ENCODE results near the gene SCP2. TPM values are rescaled to one million over a fixed set of nuclear protein-coding genes. Genes with fewer than 3 reads are reported as not detected.

The SCP2 gene
- total RNA-seq, 1 experiment from 2014 or later: 56.4 TPM

- TF ChIP-seq ZNF512 (CRISPR knock-in tag; IDR thresholded peaks at IDR 0.05; ENCODE audit: borderline replicate concordance) (no peak), OVOL2 (CRISPR knock-in tag; IDR thresholded peaks at IDR 0.05; ENCODE audit: borderline replicate concordance) (no peak), TP53 (CRISPR knock-in tag; IDR thresholded peaks at IDR 0.05) (no peak), CREB1 (CRISPR knock-in tag; IDR thresholded peaks at IDR 0.05) (no peak), HMGA2 (CRISPR knock-in tag; IDR thresholded peaks at IDR 0.05) (no peak)
Measured at GRCh38 chr1:53071167-53071865, 144.2 kb downstream of the SCP2 start (continued).

GRCh38 chr1:53071915-53072314, 144.8 kb downstream of the SCP2 start:
- no peaks in the 10 kb centered on the region for H3K9me3 Mint-ChIP-seq
- ChIA-PET POLR2A (no interaction called here), CTCF (no interaction called here)
- no peaks in the 10 kb centered on the region for H3K4me1 Mint-ChIP-seq
- TF ChIP-seq HMGA2 (CRISPR knock-in tag; IDR thresholded peaks at IDR 0.05) (peak; percentile 94), FOXP1 (CRISPR knock-in tag; IDR thresholded peaks at IDR 0.05; ENCODE audit: borderline replicate concordance) (no peak)
- H3K4me3 Mint-ChIP-seq: no peak overlapping the region
- H3K27ac Mint-ChIP-seq: no peak overlapping the region
- DNase-seq (ENCODE audit: low spot score): no peak
- no peaks in the 10 kb centered on the region for H3K27me3 Mint-ChIP-seq (ENCODE audit: low read depth)
- no peaks in the 10 kb centered on the region for H3K36me3 Mint-ChIP-seq
- ATAC-seq: no peak

- H3K9me3 Mint-ChIP-seq: no peaks in the 10 kb centered on the region
- ChIA-PET CTCF (no interaction called here), POLR2A (no interaction called here)
- H3K36me3 Mint-ChIP-seq: no peaks in the 10 kb centered on the region
- no peaks in the 10 kb centered on the region for H3K4me1 Mint-ChIP-seq
- H3K4me3 Mint-ChIP-seq: no peak overlapping the region
- H3K27me3 Mint-ChIP-seq (ENCODE audit: low read depth): no peaks in the 10 kb centered on the region
- no peak overlapping the region for H3K27ac Mint-ChIP-seq
- no peak for ATAC-seq
- DNase-seq (ENCODE audit: low spot score): no peak
- no peak for TF ChIP-seq ZNF263 (CRISPR knock-in tag; IDR thresholded peaks at IDR 0.05; ENCODE audit: low read depth)
Measured at GRCh38 chr1:53073287-53073686, 146.2 kb downstream of the SCP2 start.

- no peaks in the 10 kb centered on the region for H3K9me3 Mint-ChIP-seq
- H3K27ac Mint-ChIP-seq: no peak overlapping the region
- ChIA-PET POLR2A (no interaction called here), CTCF (no interaction called here)
- TF ChIP-seq AR (CRISPR knock-in tag; IDR thresholded peaks at IDR 0.05): no peak
- no peak for TF ChIP-seq NFYB (CRISPR knock-in tag; conservative IDR thresholded peaks at IDR 0.05; ENCODE audit: low read depth)
- TF ChIP-seq ZMAT4 (CRISPR knock-in tag; IDR thresholded peaks at IDR 0.05): no peak
- no peak for TF ChIP-seq ZNF671 (CRISPR knock-in tag; IDR thresholded peaks at IDR 0.05)
- DNase-seq (ENCODE audit: low spot score) (no peak), ATAC-seq (no peak)
- no peaks in the 10 kb centered on the region for H3K27me3 Mint-ChIP-seq (ENCODE audit: low read depth)
- no peaks in the 10 kb centered on the region for H3K36me3 Mint-ChIP-seq
- H3K4me3 Mint-ChIP-seq: no peak overlapping the region
- H3K4me1 Mint-ChIP-seq: no peaks in the 10 kb centered on the region
Measured at GRCh38 chr1:53073868-53074311, 146.8 kb downstream of the SCP2 start.

- Mint-ChIP-seq H3K4me3 (no peak overlapping the region), H3K4me1 (no peaks in the 10 kb centered on the region), H3K27me3 (ENCODE audit: low read depth) (no peaks in the 10 kb centered on the region), H3K36me3 (no peaks in the 10 kb centered on the region), H3K9me3 (no peaks in the 10 kb centered on the region), H3K27ac (no peak overlapping the region)
- TF ChIP-seq CBFB (CRISPR knock-in tag; IDR thresholded peaks at IDR 0.05; ENCODE audit: low read depth): no peak
- TF ChIP-seq CDX4 (CRISPR knock-in tag; IDR thresholded peaks at IDR 0.05; ENCODE audit: borderline replicate concordance): no peak
- no peak for TF ChIP-seq SOX15 (CRISPR knock-in tag; IDR thresholded peaks at IDR 0.05)
- TF ChIP-seq ZNF512 (CRISPR knock-in tag; IDR thresholded peaks at IDR 0.05; ENCODE audit: borderline replicate concordance): no peak
- no peak for TF ChIP-seq CTCF (IDR thresholded peaks at IDR 0.05)
- TF ChIP-seq ZNF138 (CRISPR knock-in tag; conservative IDR thresholded peaks at IDR 0.05): no peak
- no peak for TF ChIP-seq NR1H2 (CRISPR knock-in tag; IDR thresholded peaks at IDR 0.05)
- CTCF ChIA-PET: no interaction called here
- ATAC-seq (no peak), DNase-seq (ENCODE audit: low spot score) (peak; percentile 7)
- POLR2A ChIA-PET: no interaction called here
Measured at GRCh38 chr1:53074313-53075154, 147.5 kb downstream of the SCP2 start.
